ENCODE results near the gene CFAP221.

CFAP221 gene

DNA sequence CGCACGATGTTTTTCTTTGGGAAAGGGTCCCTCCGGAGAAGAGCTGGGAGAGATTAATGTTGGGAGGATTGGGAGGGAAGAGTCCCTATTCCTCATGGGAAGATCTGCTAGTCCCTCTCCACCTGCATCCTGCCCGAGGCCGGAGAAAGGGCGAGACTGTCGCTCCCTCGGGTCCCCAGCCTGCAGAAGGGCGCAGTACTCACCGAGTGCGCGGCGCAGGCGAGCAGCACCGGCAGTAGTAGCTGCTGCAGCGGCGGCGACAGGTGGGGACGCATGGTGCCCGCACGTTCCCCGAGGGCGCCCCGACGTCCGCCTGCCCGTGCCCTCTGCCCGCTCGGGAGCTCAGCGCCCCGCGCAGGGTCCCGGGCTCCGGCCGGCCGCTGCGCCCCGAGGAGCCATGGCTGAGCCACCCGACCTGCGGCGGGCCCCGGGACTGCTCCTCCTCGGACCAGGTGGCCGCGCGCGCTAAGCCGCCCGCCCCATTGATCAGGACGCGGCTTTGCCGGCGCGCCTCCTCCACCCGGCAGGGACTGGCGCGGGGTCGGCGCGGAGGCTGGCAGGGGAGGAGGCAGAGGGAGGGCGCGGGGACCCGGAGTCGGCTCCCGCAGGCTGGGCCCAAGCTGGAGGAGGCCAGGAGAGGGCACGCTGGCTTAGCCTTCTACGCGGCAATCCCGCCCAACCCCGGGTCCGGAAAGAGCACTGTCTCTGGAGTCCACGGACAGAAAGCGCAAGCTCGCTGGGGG is 20.1 kb upstream of the CFAP221 start, which contains the start of gene SCTR:
Gene SCTR, minus strand, starts transcription at position 532 of the 743 bp plus-strand sequence. Its CDS starts 257 bp downstream, at position 275.
- Histone ChIP-seq H3K27ac (ENCODE audit: low read depth, low read length) (no peak within 1 kb of the TSS), H3K9ac (ENCODE audit: low read length) (no peak within 1 kb of the TSS), H3K4me2 (ENCODE audit: low read depth, low read length, poor library complexity, severe bottlenecking) (no peak within 1 kb of the TSS), H3K9me2 (replicated peaks; ENCODE audit: insufficient read depth, low read length) (no peaks in the 10 kb centered on the region), H3K9me3 (ENCODE audit: insufficient read depth, low read length) (no peaks in the 10 kb centered on the region), H4K20me1 (ENCODE audit: low read depth, low read length) (no peaks in the 10 kb centered on the region), H3F3A (ENCODE audit: insufficient read depth) (no peaks in the 10 kb centered on the region), H3K36me3 (ENCODE audit: low read length) (no peaks in the 10 kb centered on the region), H2AFZ (ENCODE audit: low read depth, low read length, severe bottlenecking) (no peak within 1 kb of the TSS), H3K79me2 (ENCODE audit: insufficient read depth, low read length) (no peaks in the 10 kb centered on the region), H3K4me3 (ENCODE audit: insufficient read depth, low read length, poor library complexity, severe bottlenecking) (no peak within 1 kb of the TSS), H3K27me3 (ENCODE audit: low read length) (no peaks in the 10 kb centered on the region)
- TF ChIP-seq, protein P1, sequence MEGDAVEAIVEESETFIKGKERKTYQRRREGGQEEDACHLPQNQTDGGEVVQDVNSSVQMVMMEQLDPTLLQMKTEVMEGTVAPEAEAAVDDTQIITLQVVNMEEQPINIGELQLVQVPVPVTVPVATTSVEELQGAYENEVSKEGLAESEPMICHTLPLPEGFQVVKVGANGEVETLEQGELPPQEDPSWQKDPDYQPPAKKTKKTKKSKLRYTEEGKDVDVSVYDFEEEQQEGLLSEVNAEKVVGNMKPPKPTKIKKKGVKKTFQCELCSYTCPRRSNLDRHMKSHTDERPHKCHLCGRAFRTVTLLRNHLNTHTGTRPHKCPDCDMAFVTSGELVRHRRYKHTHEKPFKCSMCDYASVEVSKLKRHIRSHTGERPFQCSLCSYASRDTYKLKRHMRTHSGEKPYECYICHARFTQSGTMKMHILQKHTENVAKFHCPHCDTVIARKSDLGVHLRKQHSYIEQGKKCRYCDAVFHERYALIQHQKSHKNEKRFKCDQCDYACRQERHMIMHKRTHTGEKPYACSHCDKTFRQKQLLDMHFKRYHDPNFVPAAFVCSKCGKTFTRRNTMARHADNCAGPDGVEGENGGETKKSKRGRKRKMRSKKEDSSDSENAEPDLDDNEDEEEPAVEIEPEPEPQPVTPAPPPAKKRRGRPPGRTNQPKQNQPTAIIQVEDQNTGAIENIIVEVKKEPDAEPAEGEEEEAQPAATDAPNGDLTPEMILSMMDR (IDR thresholded peaks at IDR 0.05; ENCODE audit: insufficient read depth, low read length, poor library complexity, severe bottlenecking) = no peak
- no peak for TF ChIP-seq EZH2phosphoT487 (conservative IDR thresholded peaks at IDR 0.05; ENCODE audit: low read length)

DNA sequence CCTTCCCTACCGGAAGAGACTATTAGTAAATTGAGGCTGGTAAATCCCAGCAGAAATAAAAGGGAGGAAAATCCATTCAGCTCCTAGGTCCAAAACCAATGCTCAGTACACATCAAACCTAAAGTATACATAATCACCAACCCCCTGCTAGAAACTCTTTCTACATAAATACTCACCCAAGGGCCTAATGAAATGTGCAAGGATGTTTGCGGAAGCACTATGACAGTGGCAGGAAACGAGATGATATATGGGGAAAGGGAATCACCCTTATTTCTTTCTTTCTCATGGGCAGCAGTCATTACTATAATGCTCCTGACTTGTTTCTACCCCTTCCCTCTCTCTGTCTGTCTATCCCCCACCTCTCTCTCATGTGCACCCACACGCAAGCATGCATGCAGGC is 18.6 kb upstream of the CFAP221 start:
- Histone ChIP-seq H4K20me1 (ENCODE audit: low read depth, low read length) (no peaks in the 10 kb centered on the region), H3K36me3 (ENCODE audit: low read length) (no peaks in the 10 kb centered on the region), H3F3A (ENCODE audit: insufficient read depth) (no peaks in the 10 kb centered on the region), H3K27ac (ENCODE audit: low read depth, low read length) (no peak overlapping the region), H3K4me2 (ENCODE audit: low read depth, low read length, poor library complexity, severe bottlenecking) (no peak overlapping the region), H3K9me3 (ENCODE audit: insufficient read depth, low read length) (no peaks in the 10 kb centered on the region), H3K9me2 (replicated peaks; ENCODE audit: insufficient read depth, low read length) (no peaks in the 10 kb centered on the region), H3K4me3 (ENCODE audit: insufficient read depth, low read length, poor library complexity, severe bottlenecking) (no peak overlapping the region), H3K27me3 (ENCODE audit: low read length) (no peaks in the 10 kb centered on the region), H3K79me2 (ENCODE audit: insufficient read depth, low read length) (no peaks in the 10 kb centered on the region), H3K9ac (ENCODE audit: low read length) (no peak overlapping the region), H2AFZ (ENCODE audit: low read depth, low read length, severe bottlenecking) (no peak overlapping the region)
- TF ChIP-seq, protein P1 (IDR thresholded peaks at IDR 0.05; ENCODE audit: insufficient read depth, low read length, poor library complexity, severe bottlenecking) = no peak
- TF ChIP-seq EZH2phosphoT487 (conservative IDR thresholded peaks at IDR 0.05; ENCODE audit: low read length) = no peak

DNA sequence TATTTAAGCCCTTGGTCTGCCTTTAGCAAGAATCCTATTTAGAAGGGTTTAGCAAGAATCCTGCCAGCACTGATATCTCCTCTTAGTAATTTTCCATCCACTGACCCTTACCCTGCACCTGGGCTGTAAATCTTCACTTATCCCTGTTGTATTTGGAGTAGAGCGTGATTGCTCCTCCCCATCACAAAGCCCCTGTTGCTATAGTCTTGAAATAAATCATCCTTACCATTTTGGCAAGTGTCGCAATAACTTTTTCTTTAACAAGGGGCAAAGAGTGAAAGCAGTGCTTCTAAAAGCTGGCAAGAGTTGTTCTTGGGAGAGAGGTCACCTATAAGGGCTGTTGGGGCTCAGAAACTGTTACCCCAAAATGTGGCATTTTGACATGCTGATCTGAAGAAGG is 16.2 kb upstream of the CFAP221 start:
- TF ChIP-seq EZH2phosphoT487 (conservative IDR thresholded peaks at IDR 0.05; ENCODE audit: low read length) = no peak
- TF ChIP-seq, protein P1 (IDR thresholded peaks at IDR 0.05; ENCODE audit: insufficient read depth, low read length, poor library complexity, severe bottlenecking) = no peak
- H3K9me3 ChIP-seq (ENCODE audit: insufficient read depth, low read length) = no peaks in the 10 kb centered on the region
- H2AFZ ChIP-seq (ENCODE audit: low read depth, low read length, severe bottlenecking) = no peak overlapping the region
- no peaks in the 10 kb centered on the region for H3F3A ChIP-seq (ENCODE audit: insufficient read depth)
- H3K36me3 ChIP-seq (ENCODE audit: low read length) = no peaks in the 10 kb centered on the region
- H3K4me3 ChIP-seq (ENCODE audit: insufficient read depth, low read length, poor library complexity, severe bottlenecking) = no peak overlapping the region
- no peaks in the 10 kb centered on the region for H3K27me3 ChIP-seq (ENCODE audit: low read length)
- H3K27ac ChIP-seq (ENCODE audit: low read depth, low read length) = no peak overlapping the region
- H4K20me1 ChIP-seq (ENCODE audit: low read depth, low read length) = no peaks in the 10 kb centered on the region
- no peak overlapping the region for H3K4me2 ChIP-seq (ENCODE audit: low read depth, low read length, poor library complexity, severe bottlenecking)
- no peaks in the 10 kb centered on the region for H3K79me2 ChIP-seq (ENCODE audit: insufficient read depth, low read length)
- no peak overlapping the region for H3K9ac ChIP-seq (ENCODE audit: low read length)
- no peaks in the 10 kb centered on the region for H3K9me2 ChIP-seq (replicated peaks; ENCODE audit: insufficient read depth, low read length)

Measured in SU-DHL-6 (cell line).